ENCODE measurements around the gene KCNK13. TPM values are rescaled to one million over a fixed set of nuclear protein-coding genes. Genes with fewer than 3 reads are reported as not detected.

Gene KCNK13
- total RNA-seq, 1 experiment from 2014 or later = 0.11 TPM

- peak; percentile 13 for DNase-seq (ENCODE audit: low spot score)
- intact Hi-C loops (cut with micrococcal nuclease; ENCODE audit: unreplicated experiment) = no loop called here
- H3K9me3 ChIP-seq (ENCODE audit: low read depth, low read length, poor library complexity, severe bottlenecking) = no peaks in the 10 kb centered on the region
- no peaks in the 10 kb centered on the region for H3K36me3 ChIP-seq (ENCODE audit: insufficient read depth, low read length, poor library complexity, severe bottlenecking)
- H3K27me3 ChIP-seq (replicated peaks; ENCODE audit: insufficient read depth, low read depth, low read length, poor library complexity) = peaks cover 7% of the 10 kb centered on the region
- TF ChIP-seq CTCF (conservative IDR thresholded peaks at IDR 0.05; ENCODE audit: low read depth, low read length) = peak; percentile 45
- TF ChIP-seq EZH2 (IDR thresholded peaks at IDR 0.05; ENCODE audit: borderline replicate concordance, low read depth, low read length, poor library complexity, severe bottlenecking) = no peak
- H3K4me3 ChIP-seq (ENCODE audit: low read depth, low read length, poor library complexity, severe bottlenecking) = no peak overlapping the region
- ChIA-PET POLR2A (ENCODE audit: low non-redundant PET) (interaction anchor here (0.7 kb wide), 1 partner anchor 692 kb away, joined by 3 read pairs; no protein-coding TSS in a partner anchor), CTCF (no interaction called here)
- BruUV-seq (replicated peaks) = no TSS peak
- H3K27ac ChIP-seq (ENCODE audit: low read depth, low read length, poor library complexity, severe bottlenecking) = no peak overlapping the region
- H3K4me1 ChIP-seq (ENCODE audit: insufficient read depth, low read length, poor library complexity, severe bottlenecking) = no peaks in the 10 kb centered on the region
These were observed 48.1 kb downstream of the KCNK13 start for GRCh38 chr14:90109858-90110257.

GRCh38 chr14:90111895-90112534 lies 50.2 kb downstream of the KCNK13 start:
- Histone ChIP-seq H3K4me1 (ENCODE audit: insufficient read depth, low read length, poor library complexity, severe bottlenecking) (no peaks in the 10 kb centered on the region), H3K27ac (ENCODE audit: low read depth, low read length, poor library complexity, severe bottlenecking) (no peak overlapping the region), H3K9me3 (ENCODE audit: low read depth, low read length, poor library complexity, severe bottlenecking) (no peaks in the 10 kb centered on the region), H3K27me3 (replicated peaks; ENCODE audit: insufficient read depth, low read depth, low read length, poor library complexity) (peaks cover 7% of the 10 kb centered on the region), H3K4me3 (ENCODE audit: low read depth, low read length, poor library complexity, severe bottlenecking) (no peak overlapping the region), H3K36me3 (ENCODE audit: insufficient read depth, low read length, poor library complexity, severe bottlenecking) (no peaks in the 10 kb centered on the region)
- no peak for TF ChIP-seq EZH2 (IDR thresholded peaks at IDR 0.05; ENCODE audit: borderline replicate concordance, low read depth, low read length, poor library complexity, severe bottlenecking)
- no peak for TF ChIP-seq CTCF (conservative IDR thresholded peaks at IDR 0.05; ENCODE audit: low read depth, low read length)
- POLR2A ChIA-PET (ENCODE audit: low non-redundant PET) = no interaction called here
- CTCF ChIA-PET = no interaction called here
- intact Hi-C loops (cut with micrococcal nuclease; ENCODE audit: unreplicated experiment) = no loop called here
- no peak for DNase-seq (ENCODE audit: low spot score)
- no TSS peak for BruUV-seq (replicated peaks)

GRCh38 chr14:90114554-90114953 lies 52.8 kb downstream of the KCNK13 start:
- H3K27ac ChIP-seq (ENCODE audit: low read depth, low read length, poor library complexity, severe bottlenecking) = no peak overlapping the region
- no peaks in the 10 kb centered on the region for H3K36me3 ChIP-seq (ENCODE audit: insufficient read depth, low read length, poor library complexity, severe bottlenecking)
- POLR2A ChIA-PET (ENCODE audit: low non-redundant PET) = no interaction called here
- CTCF ChIA-PET = no interaction called here
- no TSS peak for BruUV-seq (replicated peaks)
- no peak overlapping the region for H3K4me3 ChIP-seq (ENCODE audit: low read depth, low read length, poor library complexity, severe bottlenecking)
- peaks cover 7% of the 10 kb centered on the region for H3K27me3 ChIP-seq (replicated peaks; ENCODE audit: insufficient read depth, low read depth, low read length, poor library complexity)
- DNase-seq (ENCODE audit: low spot score) = peak; percentile 32
- intact Hi-C loops (cut with micrococcal nuclease; ENCODE audit: unreplicated experiment) = loop anchor here (2.0 kb wide), 1 partner anchor 120 kb away; no protein-coding TSS in a partner anchor
- no peaks in the 10 kb centered on the region for H3K9me3 ChIP-seq (ENCODE audit: low read depth, low read length, poor library complexity, severe bottlenecking)
- TF ChIP-seq EZH2 (IDR thresholded peaks at IDR 0.05; ENCODE audit: borderline replicate concordance, low read depth, low read length, poor library complexity, severe bottlenecking) = no peak
- TF ChIP-seq CTCF (conservative IDR thresholded peaks at IDR 0.05; ENCODE audit: low read depth, low read length) = peak; percentile 42
- H3K4me1 ChIP-seq (ENCODE audit: insufficient read depth, low read length, poor library complexity, severe bottlenecking) = no peaks in the 10 kb centered on the region

Measured in A673 (cell line).